H1 (cell line): ENCODE data around the gene MRPS26. TPM values are rescaled to one million over a fixed set of nuclear protein-coding genes. Genes with fewer than 3 reads are reported as not detected.

Experiments
- CTCF ChIA-PET: fragments of 300-600 bp; sonication (Branson Sonifier 250); formaldehyde crosslinking; loops from one replicate; lab custom pipeline; 2021; ENCODE audit not compliant: partially characterized antibody; lab: Charles Lee
- POLR2A ChIA-PET: fragments of 300-600 bp; sonication (Branson Sonifier 250); formaldehyde crosslinking; loops from one replicate; lab custom pipeline; 2021; ENCODE audit warnings: inconsistent platforms; ENCODE audit not compliant: partially characterized antibody; lab: Charles Lee
- DNase-seq, 2 experiments: peaks; one replicate each; pipeline versions ENCODE4 v3.0.0 to v3.0.0-alpha.2; 2010 to 2022; ENCODE audit warnings: low spot score in 2 of 2, low read depth in 1 of 2, mixed read lengths in 1 of 2
- FAIRE-seq: peaks from 2 replicates; lab custom pipeline; 2011; peaks lifted over from hg19 to GRCh38; lab: Jason Lieb, UNC
- H2AFZ ChIP-seq: 2 replicates; pipeline ENCODE4 v1.8.1; 2012; ENCODE audit warnings: low read length, inconsistent platforms
- H2AK5ac ChIP-seq: 2 replicates; pipeline ENCODE4 v1.6.1; 2013; ENCODE audit warnings: low read depth, low read length
- H2BK120ac ChIP-seq: replicated peaks from 2 replicates; pipeline ENCODE3; 2013; ENCODE audit warnings: low read depth, low read length, inconsistent platforms
- H2BK12ac ChIP-seq: 2 replicates; pipeline ENCODE4 v1.6.1; 2013; ENCODE audit warnings: low read depth, low read length
- H2BK15ac ChIP-seq: 2 replicates; pipeline ENCODE4 v1.6.1; 2013; ENCODE audit warnings: low read length
- H2BK20ac ChIP-seq: 2 replicates; pipeline ENCODE4 v1.6.1; 2013; ENCODE audit warnings: low read length
- H2BK5ac ChIP-seq: 2 replicates; pipeline ENCODE4 v1.6.1; 2013; ENCODE audit warnings: low read depth, low read length
- H3K14ac ChIP-seq: 2 replicates; pipeline ENCODE4 v1.6.1; 2013; ENCODE audit warnings: inconsistent platforms; ENCODE audit not compliant: insufficient read length
- H3K18ac ChIP-seq: 2 replicates; pipeline ENCODE4 v1.6.1; 2013; ENCODE audit warnings: low read length; ENCODE audit errors: extremely low read depth
- H3K23ac ChIP-seq: 2 replicates; pipeline ENCODE4 v1.6.1; 2013; ENCODE audit warnings: inconsistent platforms; ENCODE audit not compliant: insufficient read length
- H3K23me2 ChIP-seq: 2 replicates; pipeline ENCODE4 v1.6.1; 2013; ENCODE audit warnings: low read depth, low read length
- H3K27ac ChIP-seq: 2 replicates; pipeline ENCODE4 v1.6.1; 2011; ENCODE audit warnings: low read depth, low read length, inconsistent platforms
- H3K27me3 ChIP-seq, 4 experiments: replicated peaks in 1 of 4; 1 replicate in 1 of 4; 2 replicates in 3 of 4; pipeline versions ENCODE4 v1.6.1 to v1.8.1; 2011 to 2013; ENCODE audit warnings: low read length in 3 of 4, mild to moderate bottlenecking in 3 of 4, inconsistent platforms in 2 of 4, mixed read lengths in 2 of 4, moderate library complexity in 1 of 4; ENCODE audit not compliant: control insufficient read depth in 3 of 4, insufficient read depth in 3 of 4; ENCODE audit errors: extremely low read depth in 1 of 4
- H3K36me3 ChIP-seq, 4 experiments: 2 replicates each; pipeline versions ENCODE4 v1.6.1 to v1.8.1; 2011 to 2013; ENCODE audit warnings: mild to moderate bottlenecking in 4 of 4, low read length in 3 of 4, moderate library complexity in 2 of 4, control low read depth in 1 of 4, inconsistent platforms in 1 of 4; ENCODE audit not compliant: insufficient read depth in 4 of 4, control insufficient read depth in 2 of 4
- H3K4ac ChIP-seq: replicated peaks from 2 replicates; pipeline ENCODE3; 2013; ENCODE audit warnings: low read length, low read depth, mixed read lengths, inconsistent platforms; ENCODE audit not compliant: insufficient read length
- H3K4me1 ChIP-seq, 4 experiments: replicated peaks in 1 of 4; 1 replicate in 1 of 4; 2 replicates in 3 of 4; pipeline versions ENCODE4 v1.6.1 to v1.8.1; 2011 to 2013; ENCODE audit warnings: low read length in 3 of 4, inconsistent platforms in 2 of 4, mixed read lengths in 1 of 4; ENCODE audit not compliant: insufficient read depth in 4 of 4, control insufficient read depth in 3 of 4
- H3K4me2 ChIP-seq, 2 experiments: 2 replicates each; pipeline versions ENCODE4 v1.6.1 to v1.8.1; 2011 to 2013; ENCODE audit warnings: low read depth in 2 of 2, low read length in 2 of 2, control low read depth in 1 of 2, inconsistent platforms in 1 of 2, mild to moderate bottlenecking in 1 of 2; ENCODE audit not compliant: insufficient read depth in 1 of 2
- H3K4me3 ChIP-seq, 4 experiments: fragments of 200-600, 300-600 bp in 1 of 4; sonication (generic), shearing (Covaris generic), sonication (Bioruptor Twin) in 1 of 4; 2 replicates each; pipeline versions ENCODE4 v1.5.1 to v1.8.1; 2011 to 2016; ENCODE audit warnings: low read length in 4 of 4, low read depth in 3 of 4, control low read depth in 2 of 4, inconsistent platforms in 2 of 4, mild to moderate bottlenecking in 2 of 4, mixed read lengths in 1 of 4, moderate library complexity in 1 of 4; ENCODE audit not compliant: insufficient read depth in 2 of 4; ENCODE audit errors: extremely low read depth in 1 of 4
- H3K56ac ChIP-seq: replicated peaks from 2 replicates; pipeline ENCODE3; 2013; ENCODE audit warnings: low read depth, mild to moderate bottlenecking, mixed read lengths, low read length, inconsistent platforms; ENCODE audit not compliant: insufficient read length
- H3K79me1 ChIP-seq: 2 replicates; pipeline ENCODE4 v1.6.1; 2013; ENCODE audit warnings: low read depth, low read length, control low read depth
- H3K79me2 ChIP-seq, 2 experiments: 2 replicates each; pipeline versions ENCODE4 v1.6.1 to v1.8.1; 2012 to 2013; ENCODE audit warnings: low read length in 2 of 2, mild to moderate bottlenecking in 2 of 2, inconsistent platforms in 1 of 2; ENCODE audit not compliant: insufficient read depth in 2 of 2, control insufficient read depth in 1 of 2
- H3K9ac ChIP-seq, 4 experiments: replicated peaks in 1 of 4; 1 replicate in 1 of 4; 2 replicates in 3 of 4; pipeline versions ENCODE4 v1.6.1 to v1.8.1; 2011 to 2013; ENCODE audit warnings: low read depth in 3 of 4, low read length in 3 of 4, control low read depth in 2 of 4, mild to moderate bottlenecking in 2 of 4, moderate library complexity in 2 of 4, inconsistent platforms in 1 of 4; ENCODE audit errors: extremely low read depth in 1 of 4
- H3K9me3 ChIP-seq, 2 experiments: 2 replicates each; pipeline versions ENCODE4 v1.6.1 to v1.8.1; 2012 to 2013; ENCODE audit warnings: mild to moderate bottlenecking in 2 of 2, moderate library complexity in 2 of 2, control low read depth in 1 of 2, inconsistent platforms in 1 of 2, low read depth in 1 of 2, low read length in 1 of 2, mixed read lengths in 1 of 2; ENCODE audit not compliant: insufficient read depth in 2 of 2
- H4K20me1 ChIP-seq, 2 experiments: replicated peaks in 1 of 2; 2 replicates each; pipeline versions ENCODE3 to v1.8.1; 2011 to 2013; ENCODE audit warnings: inconsistent platforms in 2 of 2, low read length in 2 of 2, mild to moderate bottlenecking in 1 of 2; ENCODE audit not compliant: insufficient read depth in 2 of 2, control insufficient read depth in 1 of 2
- H4K5ac ChIP-seq: 2 replicates; pipeline ENCODE4 v1.6.1; 2013; ENCODE audit warnings: low read length, low read depth, mixed read lengths, inconsistent platforms; ENCODE audit not compliant: insufficient read length
- H4K8ac ChIP-seq: 2 replicates; pipeline ENCODE4 v1.8.0; 2013; ENCODE audit warnings: mild to moderate bottlenecking, moderate library complexity, low read length, inconsistent platforms; ENCODE audit not compliant: insufficient read depth; ENCODE audit errors: extremely low read depth
- H4K91ac ChIP-seq: replicated peaks from 2 replicates; pipeline ENCODE3; 2013; ENCODE audit warnings: low read length, mixed read lengths, inconsistent platforms; ENCODE audit not compliant: insufficient read length
- ASH2L ChIP-seq: fragments of 200-600, 300-600 bp; sonication (generic); IDR thresholded peaks from one replicate; pipeline ENCODE4 v1.7.1; 2017; ENCODE audit warnings: low read length
- BCL11A ChIP-seq, 2 experiments: IDR thresholded peaks; one replicate each; pipeline ENCODE4 v1.6.1; 2011; ENCODE audit warnings: low read depth in 2 of 2, low read length in 2 of 2, mild to moderate bottlenecking in 2 of 2
- CBX8 ChIP-seq: fragments of 300-800, 300-1000 bp; sonication (generic); IDR thresholded peaks from 2 replicates; pipeline ENCODE4 v1.7.1; 2016; ENCODE audit warnings: low read depth, low read length, borderline replicate concordance
- CREB1 ChIP-seq: IDR thresholded peaks from 2 replicates; pipeline ENCODE4 v1.6.1; 2012; ENCODE audit warnings: inconsistent platforms
- CTCF ChIP-seq, 3 experiments: IDR thresholded peaks; 1 replicate in 2 of 3; 2 replicates in 1 of 3; pipeline versions ENCODE4 v1.5.1 to v1.6.1; 2011; ENCODE audit warnings: low read length in 3 of 3, mild to moderate bottlenecking in 3 of 3, inconsistent platforms in 2 of 3, low read depth in 1 of 3, moderate library complexity in 1 of 3; ENCODE audit not compliant: insufficient read depth in 1 of 3; ENCODE audit errors: control extremely low read depth in 1 of 3
- SAP30 ChIP-seq: fragments of 300-600 bp; sonication (generic); IDR thresholded peaks from 2 replicates; pipeline ENCODE4 v1.7.1; 2012; ENCODE audit warnings: low read length, moderate library complexity, mild to moderate bottlenecking, inconsistent platforms; ENCODE audit not compliant: insufficient read depth, insufficient replicate concordance
- SIX5 ChIP-seq: IDR thresholded peaks from 2 replicates; pipeline ENCODE4 v1.6.1; 2011; ENCODE audit warnings: mild to moderate bottlenecking, low read depth, low read length
- SP1 ChIP-seq: IDR thresholded peaks from 2 replicates; pipeline ENCODE4 v1.6.1; 2011; ENCODE audit warnings: low read depth, low read length
- SP4 ChIP-seq: IDR thresholded peaks from 2 replicates; pipeline ENCODE4 v1.6.1; 2012; ENCODE audit warnings: low read length, inconsistent platforms
- WGBS, 2 experiments: shearing (Covaris generic) in 1 of 2; methylation state at CpG; one replicate each; pipeline versions ENCODE4 v1.1.6 to v1.1.7; 2013 to 2015; ENCODE audit warnings: low lambda C conversion rate in 2 of 2, mixed read lengths in 2 of 2, inconsistent platforms in 1 of 2, low coverage in 1 of 2, missing lambda C conversion rate in 1 of 2; ENCODE audit not compliant: insufficient replicate concordance in 2 of 2, insufficient coverage in 1 of 2, insufficient read length in 1 of 2; ENCODE audit errors: extremely low coverage in 1 of 2, missing lambda C conversion rate in 1 of 2; 5-methylcytosine and 5-hydroxymethylcytosine counted together
- polyA plus RNA-seq, 7 experiments: library from polyadenylated mRNA; depleted of rRNA in 3 of 7; stranded (reverse) in 5 of 7; unstranded in 2 of 7; fragments of >200 nt in 5 of 7; fragments of 200-250 nt in 2 of 7; gene quantifications; 1 replicate in 5 of 7; 2 replicates in 1 of 7; 4 replicates in 1 of 7; pipeline versions ENCODE4 v1.2.1 to v1.2.3, GENCODE V29; 2011 to 2013; ENCODE audit warnings: missing spikeins in 2 of 7, mixed read lengths in 2 of 7
- total RNA-seq: library from RNA; stranded (reverse); fragmentation: NEBNext Ultra II Directional; extraction: Animal tissue kit (Norgen Biotek cat#: 25700); gene quantifications from 2 replicates; pipeline ENCODE4 v1.2.1, GENCODE V29; 2021

Gene MRPS26
- total and polyA plus RNA-seq, 2 of the 8 experiments (the other 6 are each of a cell fraction or from before 2014, with no cell fraction given), result 83.6 to 103 TPM

GRCh38 chr20:3084986-3085360 is 39.1 kb downstream of the MRPS26 start:
- no peaks in the 10 kb centered on the region for H3K9me3 ChIP-seq
- no peak overlapping the region for H3K56ac ChIP-seq
- H3K23ac ChIP-seq, result no peak overlapping the region
- DNase-seq, result no peak
- H2BK5ac ChIP-seq, result no peak overlapping the region
- no peak overlapping the region for H3K9ac ChIP-seq
- H3K14ac ChIP-seq, result no peak overlapping the region
- ChIA-PET CTCF (interaction anchor here (1.2 to 1.6 kb wide), 3 partner anchors 7 to 31 kb away, joined by 3 to 7 read pairs (median 4); no protein-coding TSS in a partner anchor), POLR2A (interaction anchor here (2.7 kb wide), 1 partner anchor 8 kb away, joined by 14 read pairs; no protein-coding TSS in a partner anchor)
- peaks cover 27 to 43% (median 37%) of the 10 kb centered on the region in 4 experiments for H3K27me3 ChIP-seq
- FAIRE-seq, result no peak
- H2AFZ ChIP-seq, result no peak overlapping the region
- H3K4me2 ChIP-seq, result no peak overlapping the region
- no peak overlapping the region for H3K18ac ChIP-seq
- no peak overlapping the region for H3K27ac ChIP-seq
- TF ChIP-seq CTCF (IDR thresholded peaks at IDR 0.05; ENCODE audit: control extremely low read depth in 1 of 3, insufficient read depth in 1 of 3, low read depth in 1 of 3, low read length in 3 of 3), result no peak
- no peak for TF ChIP-seq SP4
- no peak for TF ChIP-seq CREB1
- no peak for TF ChIP-seq CBX8
- no peak for TF ChIP-seq BCL11A (IDR thresholded peaks at IDR 0.05; ENCODE audit: low read depth in 2 of 2, low read length in 2 of 2)
- no peak for TF ChIP-seq SAP30
- TF ChIP-seq SP1, result no peak
- TF ChIP-seq SIX5, result no peak
- TF ChIP-seq ASH2L, result no peak
- H3K4me1 ChIP-seq, result peaks cover 0 to 8% (median 6%) of the 10 kb centered on the region in 4 experiments; a peak in 5 of 7 replicates
- H4K20me1 ChIP-seq, result no peaks in the 10 kb centered on the region
- H4K5ac ChIP-seq, result no peak overlapping the region
- no peak overlapping the region for H2BK12ac ChIP-seq
- H2BK15ac ChIP-seq, result no peak overlapping the region
- no peak overlapping the region for H3K4ac ChIP-seq
- H2BK120ac ChIP-seq, result no peak overlapping the region
- no peak overlapping the region for H3K4me3 ChIP-seq
- no peaks in the 10 kb centered on the region for H3K36me3 ChIP-seq
- H2AK5ac ChIP-seq, result no peak overlapping the region
- H3K79me1 ChIP-seq, result no peaks in the 10 kb centered on the region
- H3K79me2 ChIP-seq, result no peaks in the 10 kb centered on the region
- no peak overlapping the region for H4K91ac ChIP-seq
- H2BK20ac ChIP-seq, result no peak overlapping the region
- H4K8ac ChIP-seq, result no peak overlapping the region; the same call in 1 of the 2 replicates
- H3K23me2 ChIP-seq, result peaks cover 11% of the 10 kb centered on the region; the same call in 1 of the 2 replicates
- 87% methylated on average over 7 of the region's 7 CpGs; no CpG with 5 or more reads in 1 of the 2 experiments for WGBS, 2 experiments
